Panc1 (cell line): ENCODE measurements around the gene PNP.

Source experiments
- CTCF ChIP-seq: fragments of 450-650 bp; IDR thresholded peaks from 2 replicates; pipeline ENCODE4 v1.5.1; 2017; ENCODE audit warnings: mild to moderate bottlenecking
- REST ChIP-seq, 2 experiments: IDR thresholded peaks; 2 replicates each; pipeline ENCODE4 v1.6.1; 2011 to 2012; ENCODE audit warnings: low read depth in 2 of 2, control low read depth in 1 of 2, low read length in 1 of 2, mild to moderate bottlenecking in 1 of 2, moderate library complexity in 1 of 2; ENCODE audit not compliant: insufficient read depth in 1 of 2
- TCF7L2 ChIP-seq: IDR thresholded peaks from 2 replicates; pipeline ENCODE4 v1.6.1; 2011; ENCODE audit warnings: mild to moderate bottlenecking, low read depth, low read length, inconsistent platforms

GRCh38 chr14:20455355-20456300 lies 13.6 kb upstream of the PNP start:
- TF ChIP-seq CTCF (no peak), REST (IDR thresholded peaks at IDR 0.05; ENCODE audit: insufficient read depth in 1 of 2, low read depth in 2 of 2, low read length in 1 of 2) (no peak), TCF7L2 (no peak)
